Common myeloid progenitor, CD34-positive (primary cell): Measurements from ENCODE around the gene WFDC10B.
"Not testable (repeated sequence)": the region's sequence is repeated elsewhere in the genome, so short reads cannot be mapped to it uniquely, and the experiment has no call there.

ENCODE experiments used
- CTCF ChIA-PET: fragments of 350-600 bp; sonication (Branson Sonifier 250); formaldehyde crosslinking; loops from one replicate; lab custom pipeline; 2021; ENCODE audit warnings: antibody characterized with exemption; lab: Charles Lee
- POLR2A ChIA-PET: fragments of 350-600 bp; sonication (Branson Sonifier 250); formaldehyde crosslinking; loops from one replicate; lab custom pipeline; 2021; ENCODE audit warnings: antibody characterized with exemption; lab: Charles Lee
- DNase-seq, 3 donors: peaks; one replicate each; pipeline versions ENCODE4 v3.0.0 to v3.0.0-alpha.2; 2013
- H3K27ac ChIP-seq, 2 experiments: 1 replicate in 1 of 2; 2 replicates in 1 of 2; pipeline ENCODE4 v1.7.0; 2013; ENCODE audit warnings: inconsistent platforms in 2 of 2, low read length in 2 of 2, mild to moderate bottlenecking in 2 of 2, low read depth in 1 of 2, moderate library complexity in 1 of 2; ENCODE audit not compliant: severe bottlenecking in 2 of 2, insufficient read depth in 1 of 2, poor library complexity in 1 of 2
- H3K27me3 ChIP-seq, 5 experiments: replicated peaks in 2 of 5; 1 replicate in 3 of 5; 2 replicates in 2 of 5; pipeline versions ENCODE4 v1.6.1 to v1.7.0; 2013; ENCODE audit warnings: low read length in 4 of 5, mild to moderate bottlenecking in 2 of 5, moderate library complexity in 2 of 5, inconsistent platforms in 1 of 5; ENCODE audit not compliant: insufficient read depth in 5 of 5, control insufficient read depth in 4 of 5
- H3K36me3 ChIP-seq, 4 experiments: 1 replicate in 2 of 4; 2 replicates in 2 of 4; pipeline versions ENCODE4 v1.6.1 to v1.7.0; 2013; ENCODE audit warnings: low read length in 3 of 4, control low read depth in 1 of 4, mild to moderate bottlenecking in 1 of 4; ENCODE audit not compliant: control insufficient read depth in 4 of 4, insufficient read depth in 4 of 4
- H3K4me1 ChIP-seq, 4 experiments: 1 replicate in 3 of 4; 2 replicates in 1 of 4; pipeline versions ENCODE4 v1.6.1 to v1.7.1; 2013; ENCODE audit warnings: low read length in 3 of 4, mild to moderate bottlenecking in 3 of 4, control low read depth in 1 of 4, inconsistent platforms in 1 of 4, moderate library complexity in 1 of 4; ENCODE audit not compliant: control insufficient read depth in 4 of 4, insufficient read depth in 4 of 4; ENCODE audit errors: control extremely low read depth in 1 of 4
- H3K4me3 ChIP-seq, 7 experiments: 1 replicate in 4 of 7; 2 replicates in 3 of 7; pipeline versions ENCODE4 v1.5.1 to v1.7.0; 2013; ENCODE audit warnings: mild to moderate bottlenecking in 7 of 7, low read length in 6 of 7, moderate library complexity in 6 of 7, inconsistent platforms in 2 of 7, low read depth in 2 of 7, control low read depth in 1 of 7; ENCODE audit not compliant: insufficient read depth in 4 of 7, control insufficient read depth in 1 of 7; ENCODE audit errors: extremely low read depth in 1 of 7
- H3K9me3 ChIP-seq, 5 experiments: 1 replicate in 4 of 5; 2 replicates in 1 of 5; pipeline versions ENCODE4 v1.6.1 to v1.7.1; 2013; ENCODE audit warnings: low read length in 4 of 5, mild to moderate bottlenecking in 2 of 5, inconsistent platforms in 1 of 5, low read depth in 1 of 5, moderate library complexity in 1 of 5; ENCODE audit not compliant: control insufficient read depth in 4 of 5, insufficient read depth in 2 of 5; ENCODE audit errors: control extremely low read depth in 1 of 5
- WGBS: methylation state at CpG from one replicate; pipeline ENCODE4 v1.1.5; 2013; ENCODE audit not compliant: insufficient coverage; 5-methylcytosine and 5-hydroxymethylcytosine counted together

The WFDC10B gene

DNA sequence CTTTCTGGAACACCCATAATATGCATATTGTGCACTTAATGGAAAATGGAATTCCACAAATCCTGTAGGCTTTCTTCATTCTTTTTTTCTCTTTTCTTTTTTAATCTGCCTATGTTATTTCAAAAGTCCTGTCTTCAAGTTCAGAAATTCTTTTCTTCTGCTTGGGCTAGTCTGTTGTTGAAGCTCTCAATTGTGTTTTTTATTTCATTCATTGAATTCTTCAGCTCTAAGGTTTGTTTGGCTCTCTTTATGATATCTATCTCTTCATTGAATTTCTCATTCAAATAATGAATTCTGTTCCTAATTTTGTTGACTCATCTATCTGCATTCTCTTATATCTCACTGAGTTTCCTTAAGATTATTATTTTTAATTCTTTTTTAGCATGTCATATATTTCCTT is 27.4 kb upstream of the WFDC10B start:
- Histone ChIP-seq H3K36me3 (no peaks in the 10 kb centered on the region), H3K4me3 (no peak overlapping the region), H3K27ac (no peak overlapping the region), H3K4me1 (no peaks in the 10 kb centered on the region), H3K27me3 (peaks cover 0 to 2% (median 0%) of the 10 kb centered on the region in 5 experiments), H3K9me3 (peaks cover 0 to 19% (median 6%) of the 10 kb centered on the region in 5 experiments)
- POLR2A ChIA-PET = no interaction called here
- DNase-seq = no peak
- CTCF ChIA-PET = no interaction called here

DNA sequence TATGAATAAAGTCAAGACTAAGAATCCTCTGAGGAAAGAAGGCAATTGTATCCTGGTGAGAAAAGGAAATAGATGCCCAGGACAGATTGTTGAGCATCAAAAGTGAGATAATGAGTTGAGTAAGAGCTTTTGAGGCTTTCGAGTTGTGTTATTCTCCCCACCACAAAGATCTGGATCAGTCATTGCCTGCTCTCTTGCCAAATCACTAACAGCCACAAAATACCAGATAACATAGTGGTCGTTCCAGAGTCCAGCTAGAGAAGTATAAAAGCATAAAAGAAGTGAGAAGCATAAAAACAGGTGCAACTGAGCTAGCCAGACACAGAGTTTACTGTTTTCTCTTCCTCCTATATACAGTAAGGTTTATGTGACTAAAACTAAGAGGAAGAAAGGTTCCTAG is 22.2 kb upstream of the WFDC10B start:
- H3K36me3 ChIP-seq = no peaks in the 10 kb centered on the region
- no peaks in the 10 kb centered on the region for H3K4me1 ChIP-seq
- peaks cover 0 to 21% (median 7%) of the 10 kb centered on the region in 5 experiments for H3K27me3 ChIP-seq
- no peak overlapping the region for H3K27ac ChIP-seq
- CTCF ChIA-PET = no interaction called here
- POLR2A ChIA-PET = no interaction called here
- peaks cover 0 to 7% (median 2%) of the 10 kb centered on the region in 5 experiments for H3K9me3 ChIP-seq
- peak in 1 of 3 donors; percentile 5 for DNase-seq
- WGBS = no CpG with 5 or more reads among the region's 2 CpGs
- no peak overlapping the region for H3K4me3 ChIP-seq

DNA sequence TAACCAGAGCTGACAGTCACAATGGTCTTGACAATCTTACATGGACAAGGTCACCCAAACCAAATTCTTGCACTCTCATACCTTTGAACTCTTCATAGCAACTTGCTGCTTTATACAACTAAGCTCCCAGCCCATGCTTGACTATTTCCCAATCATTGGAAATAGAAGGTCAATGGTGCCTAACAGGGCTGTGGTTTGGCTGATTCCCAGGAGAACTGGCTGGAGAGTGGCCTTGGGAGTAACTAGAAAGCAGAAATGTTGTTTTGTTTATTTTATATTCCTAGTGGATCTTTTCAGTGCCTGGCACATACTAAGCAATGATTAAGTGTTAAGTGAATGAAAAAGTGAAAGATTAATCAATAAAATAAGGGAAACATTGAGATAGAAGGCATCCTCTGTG is 20.3 kb upstream of the WFDC10B start:
- ChIA-PET POLR2A (no interaction called here), CTCF (no interaction called here)
- DNase-seq = no peak
- Histone ChIP-seq H3K36me3 (no peaks in the 10 kb centered on the region), H3K4me3 (no peak overlapping the region), H3K27ac (no peak overlapping the region), H3K4me1 (no peaks in the 10 kb centered on the region), H3K27me3 (peaks cover 0 to 21% (median 7%) of the 10 kb centered on the region in 5 experiments), H3K9me3 (no peaks in the 10 kb centered on the region)

DNA sequence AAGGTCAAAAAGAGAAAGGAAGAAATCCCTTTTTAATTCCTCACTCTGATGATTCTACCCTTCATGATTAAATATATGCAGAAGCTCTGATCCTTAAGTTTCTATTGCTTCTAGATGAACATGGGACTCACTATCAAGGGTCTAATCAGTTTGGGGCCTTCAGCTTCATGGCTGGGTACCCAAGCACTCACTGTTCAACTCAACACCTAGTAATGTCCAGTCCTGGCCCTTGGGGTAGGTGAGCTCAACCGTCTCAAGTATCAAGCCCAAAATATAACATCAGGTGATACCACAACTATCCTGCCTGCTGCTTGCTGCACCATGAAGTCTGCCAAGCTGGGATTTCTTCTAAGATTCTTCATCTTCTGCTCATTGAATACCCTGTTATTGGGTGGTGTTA is 17.2 kb upstream of the WFDC10B start, which contains the start of gene SPINT4:
Gene SPINT4, plus strand, starts transcription at position 301 of the 400 bp plus-strand sequence. Its CDS starts 21 bp downstream, at position 322.
- WGBS = 100% methylated on average over 1 of the region's 1 CpG
- CTCF ChIA-PET = no interaction called here
- Histone ChIP-seq H3K36me3 (no peaks in the 10 kb centered on the region), H3K9me3 (peaks cover 0 to under 1% (median 0%) of the 10 kb centered on the region in 5 experiments), H3K4me3 (no peak within 1 kb of the TSS), H3K4me1 (no peaks in the 10 kb centered on the region), H3K27me3 (peaks cover 0 to 20% (median 5%) of the 10 kb centered on the region in 5 experiments), H3K27ac (no peak within 1 kb of the TSS)
- POLR2A ChIA-PET = no interaction called here
- no peak for DNase-seq

DNA sequence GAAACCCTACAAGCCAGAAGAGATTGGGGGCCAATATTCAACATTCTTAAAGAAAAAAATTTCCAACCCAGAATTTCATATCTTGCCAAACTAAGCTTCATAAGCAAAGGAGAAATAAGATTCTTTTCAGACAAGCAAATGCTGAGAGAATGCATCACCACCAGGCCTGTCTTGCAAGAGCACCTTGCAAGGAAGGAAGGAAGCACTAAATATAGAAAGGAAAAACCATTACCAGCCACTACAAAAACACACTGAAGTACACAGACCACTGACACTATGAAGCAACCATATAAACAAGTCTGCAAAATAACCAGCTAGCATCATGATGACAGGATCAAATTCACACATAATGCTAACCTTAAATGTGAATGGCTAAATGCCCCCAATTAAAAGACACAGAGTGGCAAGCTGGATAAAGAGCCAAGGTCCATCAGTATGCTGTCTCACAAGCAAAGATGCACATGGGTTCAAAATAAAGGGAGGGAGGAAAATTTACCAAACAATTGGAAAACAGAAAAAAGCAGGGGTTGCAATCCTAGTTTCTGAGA is 11.4 kb upstream of the WFDC10B start:
- CTCF ChIA-PET = interaction anchor here (0.6 kb wide), 1 partner anchor 104 kb away, joined by 3 read pairs; no protein-coding TSS in a partner anchor
- POLR2A ChIA-PET = interaction anchor here (0.6 kb wide), 1 partner anchor 101 kb away, joined by 3 read pairs; no protein-coding TSS in a partner anchor
- not testable (repeated sequence) for H3K9me3 ChIP-seq, H3K27ac ChIP-seq, H3K4me3 ChIP-seq, H3K36me3 ChIP-seq, H3K27me3 ChIP-seq, H3K4me1 ChIP-seq, DNase-seq

DNA sequence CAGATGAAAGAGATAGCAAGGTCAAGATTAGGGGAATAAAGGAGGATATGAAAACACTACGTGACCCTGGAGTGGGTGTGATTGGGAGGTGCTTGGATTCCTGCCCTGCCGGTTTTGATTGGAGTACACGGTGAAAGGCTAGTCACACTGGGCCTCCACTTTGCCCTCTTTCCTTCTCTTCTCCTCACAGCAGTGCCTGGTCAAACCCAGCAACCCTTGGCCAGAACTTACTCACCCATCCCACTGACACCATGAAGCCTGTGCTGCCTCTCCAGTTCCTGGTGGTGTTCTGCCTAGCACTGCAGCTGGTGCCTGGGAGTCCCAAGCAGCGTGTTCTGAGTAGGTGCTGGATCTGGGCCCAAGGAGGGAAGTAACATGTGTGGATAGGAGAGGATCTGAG is 2.9 kb downstream of the WFDC10B start, which contains the start of gene WFDC13:
Gene WFDC13, plus strand, starts transcription at position 166 of the 400 bp plus-strand sequence. Its CDS starts 86 bp downstream, at position 252.
- Histone ChIP-seq H3K27ac (no peak within 1 kb of the TSS), H3K4me3 (no peak within 1 kb of the TSS), H3K4me1 (no peaks in the 10 kb centered on the region), H3K9me3 (no peaks in the 10 kb centered on the region), H3K27me3 (peaks cover 0 to 2% (median 0%) of the 10 kb centered on the region in 5 experiments), H3K36me3 (no peaks in the 10 kb centered on the region)
- POLR2A ChIA-PET = no interaction called here
- CTCF ChIA-PET = no interaction called here
- no peak for DNase-seq
- WGBS = 90% methylated on average over 3 of the region's 4 CpGs

DNA sequence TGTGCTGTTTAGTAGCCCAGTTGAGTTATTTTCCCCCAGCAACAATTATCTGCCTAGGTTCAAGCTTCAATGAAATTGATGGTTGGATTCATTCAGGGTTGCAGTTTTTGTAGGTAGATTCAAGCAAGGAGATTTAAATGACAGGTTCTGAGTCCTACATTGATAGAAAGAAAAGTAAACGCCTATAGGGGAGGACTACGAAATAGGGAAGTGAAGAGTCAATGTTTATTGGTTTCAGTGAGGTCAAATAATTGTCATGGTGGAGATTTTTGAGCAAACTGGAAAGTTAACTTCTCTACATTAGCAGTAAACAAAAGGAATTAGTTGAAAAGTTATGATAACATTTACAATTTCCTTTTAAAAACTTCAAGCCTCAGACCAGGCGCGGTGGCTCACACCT is 3.7 kb downstream of the WFDC10B start:
- Histone ChIP-seq H3K4me3 (no peak overlapping the region), H3K36me3 (no peaks in the 10 kb centered on the region), H3K4me1 (no peaks in the 10 kb centered on the region), H3K27ac (no peak overlapping the region), H3K9me3 (no peaks in the 10 kb centered on the region), H3K27me3 (peaks cover 0 to 2% (median 0%) of the 10 kb centered on the region in 5 experiments)
- WGBS = 76% methylated on average over 3 of the region's 4 CpGs
- ChIA-PET POLR2A (no interaction called here), CTCF (no interaction called here)
- DNase-seq = no peak
